ENCODE measurements around the gene ATP7B.

DNA sequence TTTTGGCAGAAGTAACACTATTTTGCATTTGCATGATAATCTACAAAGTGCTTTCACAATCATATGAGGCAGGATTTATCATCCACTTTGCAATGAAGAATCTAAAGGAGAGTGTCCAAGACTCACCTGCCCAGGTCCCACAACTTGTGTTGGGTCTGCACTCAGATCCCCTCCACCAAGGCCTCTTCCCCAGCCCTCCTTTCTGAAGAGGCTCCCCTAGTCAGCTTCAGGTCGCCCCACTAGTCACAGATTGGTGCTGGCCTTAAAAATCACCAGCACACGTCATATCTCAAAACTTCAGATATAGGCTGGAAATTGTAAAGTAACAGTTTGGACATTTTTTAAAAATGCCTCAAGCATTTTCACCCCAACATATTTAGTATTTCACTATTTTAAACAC, 17.5 kb downstream of the ATP7B start:
- TF ChIP-seq CTCF (IDR thresholded peaks at IDR 0.05; ENCODE audit: low read depth, low read length) (no peak), POLR2A (IDR thresholded peaks at IDR 0.05; ENCODE audit: extremely low read depth, insufficient read length) (no peak)
